ENCODE results near the gene ARHGDIG. TPM values are rescaled to one million over a fixed set of nuclear protein-coding genes. Genes with fewer than 3 reads are reported as not detected.

ARHGDIG gene
- total RNA-seq (2021) = 4.2 and 5.9 TPM in 2 replicates
- long read RNA-seq = 0 reads

DNA sequence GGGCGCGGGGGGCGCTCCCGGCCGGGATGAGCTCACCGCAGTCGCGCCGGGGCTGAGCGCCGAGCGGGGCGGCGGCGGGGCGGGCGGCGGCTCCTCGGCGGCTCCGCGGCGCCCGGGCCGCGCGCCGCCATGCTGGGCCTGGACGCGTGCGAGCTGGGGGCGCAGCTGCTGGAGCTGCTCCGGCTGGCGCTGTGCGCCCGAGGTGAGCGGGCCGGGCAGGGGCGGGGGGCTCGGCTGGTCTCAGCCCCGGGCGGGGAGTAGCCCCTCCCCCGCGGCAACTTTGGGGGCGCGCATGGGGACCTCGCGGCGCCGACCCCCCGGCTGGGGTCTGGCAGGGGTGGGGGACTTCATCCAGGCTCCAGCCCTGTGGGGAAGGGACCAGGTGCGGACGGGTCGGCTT lies at the start of gene ARHGDIG:
TSS of gene ARHGDIG (plus strand) at position 40 of the 400 bp plus-strand sequence. CDS start at position 130, 90 bp downstream.
- no peak within 1 kb of the TSS for H2BK120ac ChIP-seq (ENCODE audit: low read depth, low read length, poor library complexity, severe bottlenecking)
- H3K9ac ChIP-seq (ENCODE audit: extremely low read depth, insufficient read length, low read length) = no peak within 1 kb of the TSS
- no peak within 1 kb of the TSS for H3K4me2 ChIP-seq (ENCODE audit: insufficient read depth, insufficient read length, low read length)
- no peak within 1 kb of the TSS for H3K23ac ChIP-seq (ENCODE audit: insufficient read length, low read depth, low read length)
- H3K4me1 ChIP-seq (ENCODE audit: insufficient read depth, low read length) = no peaks in the 10 kb centered on the region
- H3T11ph ChIP-seq (ENCODE audit: low read length) = no peak within 1 kb of the TSS
- no peaks in the 10 kb centered on the region for H3K79me2 ChIP-seq (ENCODE audit: insufficient read depth, low read length)
- no peak within 1 kb of the TSS for H2BK20ac ChIP-seq (ENCODE audit: low read depth, low read length, poor library complexity, severe bottlenecking)
- no CpG with 5 or more reads among the region's 54 CpGs for WGBS (ENCODE audit: extremely low coverage, insufficient read length, low lambda C conversion rate)
- no peak within 1 kb of the TSS for H4K5ac ChIP-seq (ENCODE audit: insufficient read length, low read depth, low read length)
- no peak within 1 kb of the TSS for H3K18ac ChIP-seq (ENCODE audit: insufficient read length, low read depth, low read length)
- DNase-seq = no peak
- H2AK5ac ChIP-seq (ENCODE audit: insufficient read length, low read length) = no peak within 1 kb of the TSS
- no peak within 1 kb of the TSS for H3K4ac ChIP-seq (ENCODE audit: low read depth, low read length)
- H3K27ac Mint-ChIP-seq = no peak within 1 kb of the TSS
- peaks cover 3% of the 10 kb centered on the region for H3K23me2 ChIP-seq (ENCODE audit: insufficient read length, low read depth, low read length, poor library complexity, severe bottlenecking)
- H3K79me1 ChIP-seq (ENCODE audit: insufficient read depth, low read depth, low read length, poor library complexity, severe bottlenecking) = no peaks in the 10 kb centered on the region
- H3K9me3 Mint-ChIP-seq = peaks cover 0 to 4% of the 10 kb centered on the region in 2 experiments; a peak in 1 of 5 replicates
- no peaks in the 10 kb centered on the region; a peak in 1 of 7 replicates for H3K36me3 Mint-ChIP-seq (ENCODE audit: insufficient read depth in 1 of 3, low read depth in 3 of 3)
- H2BK12ac ChIP-seq (ENCODE audit: insufficient read length, low read depth, low read length) = no peak within 1 kb of the TSS
- H2AFZ ChIP-seq (ENCODE audit: low read length) = no peak within 1 kb of the TSS
- peaks cover 51% of the 10 kb centered on the region for H3K27me3 Mint-ChIP-seq (ENCODE audit: low read depth)
- no peak within 1 kb of the TSS; the same call in 1 of the 2 replicates for H3K14ac ChIP-seq (ENCODE audit: insufficient read depth, low read length)
- no peak within 1 kb of the TSS; the same call in 1 of the 2 replicates for H2BK15ac ChIP-seq (ENCODE audit: low read depth, low read length)
- no peaks in the 10 kb centered on the region for H3K4me1 Mint-ChIP-seq
- H3K4me3 Mint-ChIP-seq = peak within 1 kb of the TSS; percentile 58 to 78
- H4K8ac ChIP-seq (replicated peaks; ENCODE audit: insufficient read length, low read depth, low read length) = no peak within 1 kb of the TSS
- H3K56ac ChIP-seq (ENCODE audit: insufficient read length, low read depth, low read length) = no peak within 1 kb of the TSS
- H2BK5ac ChIP-seq (ENCODE audit: insufficient read length, low read length) = no peak within 1 kb of the TSS
- no peak within 1 kb of the TSS for H4K91ac ChIP-seq (ENCODE audit: insufficient read length, low read depth, low read length)
- H3K9me3 ChIP-seq (ENCODE audit: control insufficient read depth, low read depth, low read length) = no peaks in the 10 kb centered on the region
- peaks cover 3% of the 10 kb centered on the region; the same call in 1 of the 2 replicates for H3K27me3 ChIP-seq (ENCODE audit: insufficient read depth, low read length)
- H4K20me1 ChIP-seq (ENCODE audit: control insufficient read depth, insufficient read depth, insufficient read length) = no peaks in the 10 kb centered on the region
- H3K27ac ChIP-seq (ENCODE audit: insufficient read length, low read depth, low read length) = no peak within 1 kb of the TSS
- TF ChIP-seq, protein P1, sequence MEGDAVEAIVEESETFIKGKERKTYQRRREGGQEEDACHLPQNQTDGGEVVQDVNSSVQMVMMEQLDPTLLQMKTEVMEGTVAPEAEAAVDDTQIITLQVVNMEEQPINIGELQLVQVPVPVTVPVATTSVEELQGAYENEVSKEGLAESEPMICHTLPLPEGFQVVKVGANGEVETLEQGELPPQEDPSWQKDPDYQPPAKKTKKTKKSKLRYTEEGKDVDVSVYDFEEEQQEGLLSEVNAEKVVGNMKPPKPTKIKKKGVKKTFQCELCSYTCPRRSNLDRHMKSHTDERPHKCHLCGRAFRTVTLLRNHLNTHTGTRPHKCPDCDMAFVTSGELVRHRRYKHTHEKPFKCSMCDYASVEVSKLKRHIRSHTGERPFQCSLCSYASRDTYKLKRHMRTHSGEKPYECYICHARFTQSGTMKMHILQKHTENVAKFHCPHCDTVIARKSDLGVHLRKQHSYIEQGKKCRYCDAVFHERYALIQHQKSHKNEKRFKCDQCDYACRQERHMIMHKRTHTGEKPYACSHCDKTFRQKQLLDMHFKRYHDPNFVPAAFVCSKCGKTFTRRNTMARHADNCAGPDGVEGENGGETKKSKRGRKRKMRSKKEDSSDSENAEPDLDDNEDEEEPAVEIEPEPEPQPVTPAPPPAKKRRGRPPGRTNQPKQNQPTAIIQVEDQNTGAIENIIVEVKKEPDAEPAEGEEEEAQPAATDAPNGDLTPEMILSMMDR (conservative IDR thresholded peaks at IDR 0.05) = no peak

Data from H9 (cell line).